ENCODE data around the gene MYH10. TPM values are rescaled to one million over a fixed set of nuclear protein-coding genes. Genes with fewer than 3 reads are reported as not detected.
A peak's percentile ranks its signal among the peaks of the same experiment; 100 is the strongest.

The MYH10 gene
- total RNA-seq, 1 donor from 2014 or later = 429 TPM

GRCh38 chr17:8488901-8489300 lies 141.6 kb downstream of the MYH10 start:
- no peaks in the 10 kb centered on the region for H3K9me3 Mint-ChIP-seq (ENCODE audit: unreplicated experiment)
- H3K36me3 Mint-ChIP-seq (ENCODE audit: low read depth, unreplicated experiment) = peaks cover 79% of the 10 kb centered on the region
- peak overlapping the region; percentile 53 for H3K27ac Mint-ChIP-seq (ENCODE audit: unreplicated experiment)
- TF ChIP-seq, protein P1, sequence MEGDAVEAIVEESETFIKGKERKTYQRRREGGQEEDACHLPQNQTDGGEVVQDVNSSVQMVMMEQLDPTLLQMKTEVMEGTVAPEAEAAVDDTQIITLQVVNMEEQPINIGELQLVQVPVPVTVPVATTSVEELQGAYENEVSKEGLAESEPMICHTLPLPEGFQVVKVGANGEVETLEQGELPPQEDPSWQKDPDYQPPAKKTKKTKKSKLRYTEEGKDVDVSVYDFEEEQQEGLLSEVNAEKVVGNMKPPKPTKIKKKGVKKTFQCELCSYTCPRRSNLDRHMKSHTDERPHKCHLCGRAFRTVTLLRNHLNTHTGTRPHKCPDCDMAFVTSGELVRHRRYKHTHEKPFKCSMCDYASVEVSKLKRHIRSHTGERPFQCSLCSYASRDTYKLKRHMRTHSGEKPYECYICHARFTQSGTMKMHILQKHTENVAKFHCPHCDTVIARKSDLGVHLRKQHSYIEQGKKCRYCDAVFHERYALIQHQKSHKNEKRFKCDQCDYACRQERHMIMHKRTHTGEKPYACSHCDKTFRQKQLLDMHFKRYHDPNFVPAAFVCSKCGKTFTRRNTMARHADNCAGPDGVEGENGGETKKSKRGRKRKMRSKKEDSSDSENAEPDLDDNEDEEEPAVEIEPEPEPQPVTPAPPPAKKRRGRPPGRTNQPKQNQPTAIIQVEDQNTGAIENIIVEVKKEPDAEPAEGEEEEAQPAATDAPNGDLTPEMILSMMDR (IDR thresholded peaks at IDR 0.05; ENCODE audit: unreplicated experiment) = no peak
- DNase-seq (ENCODE audit: low spot score) = no peak
- H3K4me1 Mint-ChIP-seq (ENCODE audit: unreplicated experiment) = no peaks in the 10 kb centered on the region
- H3K4me3 Mint-ChIP-seq (ENCODE audit: unreplicated experiment) = no peak overlapping the region
- peaks cover 4% of the 10 kb centered on the region for H3K27me3 Mint-ChIP-seq (ENCODE audit: unreplicated experiment)

DNA sequence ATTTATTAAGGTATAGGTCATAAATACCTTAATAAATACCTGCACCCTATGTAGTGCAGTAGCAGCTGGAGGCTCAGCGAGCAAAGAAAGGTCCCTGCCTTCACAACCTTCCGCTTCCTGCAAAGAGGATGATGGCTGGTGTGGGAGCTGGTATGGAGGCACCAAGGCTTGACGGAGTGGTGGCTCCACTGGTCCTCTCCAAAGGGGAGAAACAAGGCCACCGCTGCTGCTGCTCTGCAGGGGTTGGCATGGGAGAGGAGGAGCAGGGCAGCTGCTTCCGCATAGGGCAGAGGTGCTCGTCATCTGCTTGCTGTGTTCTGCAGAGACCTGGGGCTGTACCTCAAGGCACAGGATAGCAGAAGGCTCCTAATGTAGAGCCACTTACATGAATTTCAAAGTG lies 142.0 kb downstream of the MYH10 start:
- H3K4me1 Mint-ChIP-seq (ENCODE audit: unreplicated experiment) = no peaks in the 10 kb centered on the region
- TF ChIP-seq, protein P1 (IDR thresholded peaks at IDR 0.05; ENCODE audit: unreplicated experiment) = no peak
- DNase-seq (ENCODE audit: low spot score) = no peak
- peaks cover 4% of the 10 kb centered on the region for H3K27me3 Mint-ChIP-seq (ENCODE audit: unreplicated experiment)
- H3K27ac Mint-ChIP-seq (ENCODE audit: unreplicated experiment) = no peak overlapping the region
- H3K4me3 Mint-ChIP-seq (ENCODE audit: unreplicated experiment) = no peak overlapping the region
- H3K9me3 Mint-ChIP-seq (ENCODE audit: unreplicated experiment) = no peaks in the 10 kb centered on the region
- peaks cover 75% of the 10 kb centered on the region for H3K36me3 Mint-ChIP-seq (ENCODE audit: low read depth, unreplicated experiment)

DNA sequence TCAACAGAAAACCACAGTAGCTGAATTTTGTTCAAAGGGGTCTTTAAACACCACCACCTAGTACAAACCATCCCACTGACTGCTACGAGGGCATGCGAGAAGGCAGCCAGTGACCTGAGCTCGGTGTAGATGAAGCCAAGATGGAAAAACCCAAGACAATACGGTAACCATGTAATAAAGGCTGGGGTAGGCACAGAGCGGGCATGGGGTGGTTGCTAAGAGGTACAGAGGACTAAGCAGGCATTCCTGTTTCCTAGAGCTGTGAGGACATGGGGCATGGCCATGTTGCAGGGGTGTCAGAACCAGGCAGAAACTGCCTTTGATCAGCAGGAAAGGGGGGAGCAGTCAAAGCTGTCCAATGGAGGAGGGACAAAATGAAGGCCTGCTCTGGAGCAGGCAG lies 142.8 kb downstream of the MYH10 start:
- no peak for DNase-seq (ENCODE audit: low spot score)
- peaks cover 80% of the 10 kb centered on the region for H3K36me3 Mint-ChIP-seq (ENCODE audit: low read depth, unreplicated experiment)
- TF ChIP-seq, protein P1 (IDR thresholded peaks at IDR 0.05; ENCODE audit: unreplicated experiment) = no peak
- no peak overlapping the region for H3K27ac Mint-ChIP-seq (ENCODE audit: unreplicated experiment)
- peak overlapping the region; percentile 56 for H3K4me3 Mint-ChIP-seq (ENCODE audit: unreplicated experiment)
- no peaks in the 10 kb centered on the region for H3K9me3 Mint-ChIP-seq (ENCODE audit: unreplicated experiment)
- no peaks in the 10 kb centered on the region for H3K4me1 Mint-ChIP-seq (ENCODE audit: unreplicated experiment)
- H3K27me3 Mint-ChIP-seq (ENCODE audit: unreplicated experiment) = peaks cover 4% of the 10 kb centered on the region

GRCh38 chr17:8487130-8487645 lies 143.3 kb downstream of the MYH10 start:
- Mint-ChIP-seq H3K4me1 (ENCODE audit: unreplicated experiment) (no peaks in the 10 kb centered on the region), H3K36me3 (ENCODE audit: low read depth, unreplicated experiment) (peaks cover 80% of the 10 kb centered on the region), H3K27ac (ENCODE audit: unreplicated experiment) (no peak overlapping the region), H3K9me3 (ENCODE audit: unreplicated experiment) (no peaks in the 10 kb centered on the region), H3K4me3 (ENCODE audit: unreplicated experiment) (peak overlapping the region; percentile 56), H3K27me3 (ENCODE audit: unreplicated experiment) (peaks cover 6% of the 10 kb centered on the region)
- no peak for DNase-seq (ENCODE audit: low spot score)
- TF ChIP-seq, protein P1 (IDR thresholded peaks at IDR 0.05; ENCODE audit: unreplicated experiment) = no peak

- H3K27me3 Mint-ChIP-seq (ENCODE audit: unreplicated experiment) = peaks cover 8% of the 10 kb centered on the region
- TF ChIP-seq, protein P1 (IDR thresholded peaks at IDR 0.05; ENCODE audit: unreplicated experiment) = no peak
These were observed 145.0 kb downstream of the MYH10 start for GRCh38 chr17:8485491-8485890.

More at GRCh38 chr17:8485491-8485890, 145.0 kb downstream of the MYH10 start:
- DNase-seq (ENCODE audit: low spot score) = no peak
- H3K9me3 Mint-ChIP-seq (ENCODE audit: unreplicated experiment) = no peaks in the 10 kb centered on the region
- peak overlapping the region; percentile 58 for H3K4me3 Mint-ChIP-seq (ENCODE audit: unreplicated experiment)
- peaks cover 71% of the 10 kb centered on the region for H3K36me3 Mint-ChIP-seq (ENCODE audit: low read depth, unreplicated experiment)
- H3K4me1 Mint-ChIP-seq (ENCODE audit: unreplicated experiment) = no peaks in the 10 kb centered on the region
- no peak overlapping the region for H3K27ac Mint-ChIP-seq (ENCODE audit: unreplicated experiment)
